Measurements from ENCODE around the gene RPTOR. TPM values are rescaled to one million over a fixed set of nuclear protein-coding genes. Genes with fewer than 3 reads are reported as not detected.
"Not testable (repeated sequence)": the region's sequence is repeated elsewhere in the genome, so short reads cannot be mapped to it uniquely, and the experiment has no call there.

Gene RPTOR
- total RNA-seq, 2 experiments from 2014 or later, result 43.6 to 47.2 TPM

- DNase-seq, result no peak
- Mint-ChIP-seq H3K4me1 (peaks cover 38% of the 10 kb centered on the region), H3K36me3 (peaks cover 35% of the 10 kb centered on the region), H3K27ac (peak overlapping the region; percentile 66), H3K27me3 (no peaks in the 10 kb centered on the region), H3K9me3 (peaks cover 7% of the 10 kb centered on the region), H3K4me3 (no peak overlapping the region)
Observed at GRCh38 chr17:80750263-80750662, 205.6 kb downstream of the RPTOR start.

- Mint-ChIP-seq H3K9me3 (peaks cover 7% of the 10 kb centered on the region), H3K27me3 (no peaks in the 10 kb centered on the region), H3K4me3 (no peak overlapping the region), H3K4me1 (peaks cover 34% of the 10 kb centered on the region), H3K27ac (peak overlapping the region; percentile 84), H3K36me3 (peaks cover 39% of the 10 kb centered on the region)
- no peak for DNase-seq
Observed at GRCh38 chr17:80751070-80751945, 206.7 kb downstream of the RPTOR start.

GRCh38 chr17:80751946-80752581 is 207.4 kb downstream of the RPTOR start:
- peaks cover 32% of the 10 kb centered on the region for H3K4me1 Mint-ChIP-seq

DNA sequence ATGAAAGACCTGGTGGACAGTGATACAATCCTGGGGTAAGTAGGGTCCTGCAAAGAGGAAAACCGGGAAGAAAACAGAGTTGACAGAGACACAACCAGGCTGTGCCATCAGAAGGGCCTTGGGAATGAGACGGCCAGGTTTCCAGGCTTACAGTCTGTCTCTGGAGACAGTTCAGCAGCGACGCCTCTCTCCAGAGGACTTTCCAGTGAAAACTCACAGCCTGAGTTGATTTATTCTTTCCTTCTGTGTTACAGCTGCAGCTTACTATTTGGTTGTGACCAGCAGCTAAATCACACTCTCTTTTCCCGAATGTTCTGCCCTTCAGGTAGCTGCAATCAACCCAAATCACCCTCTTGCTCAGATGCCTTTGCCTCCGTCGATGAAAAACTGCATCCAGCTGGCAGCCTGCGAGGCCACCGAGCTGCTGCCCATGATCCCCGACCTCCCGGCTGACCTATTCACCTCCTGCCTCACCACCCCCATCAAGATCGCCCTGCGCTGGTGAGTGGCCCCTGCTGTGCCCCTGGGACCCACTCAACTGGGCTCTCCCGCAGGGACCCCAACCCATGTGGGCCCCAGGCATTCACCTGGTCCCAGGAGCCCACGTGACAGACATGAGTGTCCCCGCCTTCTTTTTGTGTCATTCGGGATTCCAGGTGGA is 209.2 kb downstream of the RPTOR start:
- Mint-ChIP-seq H3K4me1 (peaks cover 44% of the 10 kb centered on the region), H3K9me3 (no peaks in the 10 kb centered on the region), H3K4me3 (no peak overlapping the region), H3K27me3 (no peaks in the 10 kb centered on the region), H3K36me3 (peaks cover 49% of the 10 kb centered on the region), H3K27ac (peak overlapping the region; percentile 40)
- DNase-seq, result no peak

More at GRCh38 chr17:80751946-80752581, 207.4 kb downstream of the RPTOR start:
- Mint-ChIP-seq H3K36me3 (peaks cover 41% of the 10 kb centered on the region), H3K9me3 (peaks cover 7% of the 10 kb centered on the region), H3K27ac (peak overlapping the region; percentile 84), H3K27me3 (no peaks in the 10 kb centered on the region), H3K4me3 (peak overlapping the region; percentile 59)
- no peak for DNase-seq

DNA sequence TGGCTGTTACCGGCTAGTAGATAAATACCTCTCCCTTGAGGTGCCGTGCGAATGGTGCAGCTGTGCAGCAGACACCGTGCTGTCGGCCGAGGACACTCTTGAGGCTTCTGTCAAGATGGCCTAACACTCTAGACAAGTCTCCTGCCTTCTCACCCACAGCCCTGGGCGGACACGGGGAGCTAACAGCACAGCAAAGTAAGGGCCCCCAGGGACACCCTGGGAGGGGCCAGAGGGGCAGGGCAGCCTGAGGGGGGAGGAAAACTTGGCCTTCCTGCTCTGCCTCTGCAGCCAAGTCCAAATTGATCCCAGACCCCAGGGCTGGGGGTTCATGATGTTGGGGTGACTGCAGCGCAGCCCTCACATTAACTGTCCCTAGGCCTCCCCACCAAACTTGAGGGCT is 210.2 kb downstream of the RPTOR start:
- peaks cover 1% of the 10 kb centered on the region for H3K9me3 Mint-ChIP-seq
- no peak overlapping the region for H3K4me3 Mint-ChIP-seq
- no peaks in the 10 kb centered on the region for H3K27me3 Mint-ChIP-seq
- DNase-seq, result no peak
- peak overlapping the region; percentile 30 for H3K27ac Mint-ChIP-seq
- peaks cover 57% of the 10 kb centered on the region for H3K36me3 Mint-ChIP-seq
- H3K4me1 Mint-ChIP-seq, result peaks cover 53% of the 10 kb centered on the region

DNA sequence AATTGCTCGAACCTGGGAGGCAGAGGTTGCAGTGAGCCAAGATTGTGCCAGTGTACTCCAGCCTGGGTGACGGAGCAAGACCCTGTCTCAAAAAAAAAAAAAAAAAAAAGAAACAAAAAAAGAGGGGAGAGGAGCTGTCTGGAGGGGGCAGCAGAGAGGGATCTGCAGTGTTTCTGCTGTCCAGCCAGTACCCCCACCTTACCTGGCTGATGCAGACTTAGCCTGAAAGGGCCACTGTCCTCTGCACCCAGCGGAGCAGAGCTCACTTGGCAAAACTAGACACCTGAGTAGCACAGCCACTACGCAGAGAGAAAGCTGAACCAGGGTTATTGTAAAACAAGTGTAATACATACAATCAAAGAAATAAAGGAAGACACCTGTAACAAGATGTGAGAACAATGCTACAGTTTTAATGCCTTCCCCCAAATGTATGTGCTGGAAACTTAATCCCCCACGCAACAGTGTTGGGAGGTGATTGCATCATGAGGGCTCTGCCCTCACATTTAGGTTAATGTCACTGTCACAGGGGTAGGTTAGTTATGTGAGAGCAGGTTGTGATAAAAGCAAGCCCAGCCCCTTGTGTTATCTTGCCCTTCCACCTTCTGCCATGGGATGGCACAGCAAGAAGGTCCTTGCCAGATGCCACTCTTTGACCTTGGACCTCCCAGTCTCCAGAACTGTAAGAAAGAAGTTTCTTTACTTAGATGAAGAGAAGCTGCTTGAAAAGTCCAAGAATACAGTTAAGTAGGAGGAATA is 211.2 kb downstream of the RPTOR start:
- Mint-ChIP-seq H3K9me3 (peaks cover 1% of the 10 kb centered on the region), H3K27ac (peak overlapping the region; percentile 75), H3K4me1 (peaks cover 56% of the 10 kb centered on the region), H3K27me3 (no peaks in the 10 kb centered on the region), H3K36me3 (peaks cover 62% of the 10 kb centered on the region), H3K4me3 (no peak overlapping the region)
- DNase-seq, result no peak

DNA sequence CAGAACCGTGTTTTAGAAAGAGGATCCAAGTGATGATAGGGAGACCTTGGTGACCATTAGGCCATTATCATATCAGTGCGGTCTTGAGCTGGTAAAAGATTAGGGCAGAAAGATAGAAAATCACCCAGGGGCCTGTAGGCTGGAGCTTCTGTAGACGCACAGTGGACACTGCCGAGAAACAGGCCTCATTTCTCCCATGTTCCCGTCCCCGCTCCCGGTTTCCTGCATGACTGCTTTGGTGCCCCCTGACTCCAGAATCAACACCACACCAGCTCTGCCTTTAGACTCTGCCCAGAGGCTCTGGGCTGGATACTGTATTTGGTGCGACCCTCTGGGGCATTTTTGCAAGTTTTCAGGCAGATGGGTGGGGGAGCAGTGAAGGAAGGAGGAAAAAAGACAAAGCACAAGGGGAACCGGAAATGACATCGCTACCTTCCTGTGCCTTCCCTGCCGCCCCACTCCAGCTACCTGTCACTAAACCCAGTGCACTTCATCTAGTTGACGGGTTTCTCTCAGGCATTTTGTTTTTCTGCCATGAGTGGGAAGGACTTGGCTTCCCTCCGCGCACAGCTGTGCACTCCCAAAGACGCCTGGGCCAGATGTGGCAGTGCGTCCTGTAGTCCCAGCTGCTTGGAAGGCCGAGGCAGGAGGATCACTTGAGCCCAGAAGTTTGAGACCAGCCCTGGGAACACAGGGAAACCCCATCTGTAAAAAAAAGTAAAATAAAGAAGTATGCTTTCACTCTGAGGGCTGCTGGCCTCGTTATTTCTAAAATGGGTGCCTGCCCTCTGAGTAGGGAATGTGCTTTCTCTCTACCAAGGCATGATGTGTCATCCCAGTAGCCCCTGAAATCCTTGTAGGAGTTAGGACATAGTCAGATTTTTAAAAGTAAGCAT is 214.1 kb downstream of the RPTOR start:
- no peak for DNase-seq
- Mint-ChIP-seq H3K4me1 (peaks cover 56% of the 10 kb centered on the region), H3K27ac (peak overlapping the region; percentile 92), H3K9me3 (peaks cover 1% of the 10 kb centered on the region), H3K27me3 (no peaks in the 10 kb centered on the region), H3K4me3 (peak overlapping the region; percentile 35), H3K36me3 (peaks cover 64% of the 10 kb centered on the region)

- H3K9me3 Mint-ChIP-seq, result peaks cover 1% of the 10 kb centered on the region
- peaks cover 54% of the 10 kb centered on the region for H3K4me1 Mint-ChIP-seq
- no peak overlapping the region for H3K4me3 Mint-ChIP-seq
- peaks cover 58% of the 10 kb centered on the region for H3K36me3 Mint-ChIP-seq
- peak; percentile 51 for DNase-seq
- H3K27me3 Mint-ChIP-seq, result no peaks in the 10 kb centered on the region
- peak overlapping the region; percentile 92 for H3K27ac Mint-ChIP-seq
Observed at GRCh38 chr17:80759377-80759673, 214.7 kb downstream of the RPTOR start.

- Mint-ChIP-seq H3K27me3 (no peaks in the 10 kb centered on the region), H3K27ac (peak overlapping the region; percentile 99), H3K4me3 (no peak overlapping the region), H3K4me1 (peaks cover 63% of the 10 kb centered on the region), H3K36me3 (peaks cover 61% of the 10 kb centered on the region), H3K9me3 (peaks cover 1% of the 10 kb centered on the region)
- no peak for DNase-seq
Observed at GRCh38 chr17:80760511-80760911, 215.9 kb downstream of the RPTOR start.

- Mint-ChIP-seq H3K27me3 (no peaks in the 10 kb centered on the region), H3K4me3 (peak overlapping the region; percentile 66), H3K4me1 (peaks cover 69% of the 10 kb centered on the region), H3K27ac (peak overlapping the region; percentile 99), H3K36me3 (peaks cover 60% of the 10 kb centered on the region), H3K9me3 (peaks cover 1% of the 10 kb centered on the region)
- peak; percentile 85 for DNase-seq
Observed at GRCh38 chr17:80761110-80761871, 216.7 kb downstream of the RPTOR start.

DNA sequence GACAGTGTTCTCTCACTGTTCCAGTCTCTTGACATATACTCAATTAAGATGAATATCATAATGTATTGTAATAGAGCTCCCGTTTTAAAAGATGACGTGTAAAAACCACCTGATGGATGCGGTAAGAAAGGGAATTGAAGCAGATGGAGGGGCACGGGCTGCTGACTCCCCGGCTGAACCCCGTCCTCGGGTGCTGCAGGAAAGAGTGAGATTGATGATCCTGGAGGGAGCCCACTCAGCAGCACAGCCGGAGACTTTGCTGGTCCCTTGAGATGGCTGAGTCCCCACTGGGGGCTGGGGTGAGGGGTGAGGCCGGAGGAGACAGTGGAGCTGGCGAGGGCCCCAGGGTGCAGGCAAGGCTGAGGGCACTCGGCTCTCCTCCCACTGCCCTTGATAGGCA is 217.4 kb downstream of the RPTOR start:
- Mint-ChIP-seq H3K27me3 (no peaks in the 10 kb centered on the region), H3K4me3 (peak overlapping the region; percentile 66), H3K27ac (peak overlapping the region; percentile 99), H3K9me3 (peaks cover 1% of the 10 kb centered on the region), H3K36me3 (peaks cover 58% of the 10 kb centered on the region), H3K4me1 (peaks cover 70% of the 10 kb centered on the region)
- DNase-seq, result no peak

- peak overlapping the region; percentile 64 for H3K4me3 Mint-ChIP-seq
- H3K4me1 Mint-ChIP-seq, result peaks cover 62% of the 10 kb centered on the region
- no peaks in the 10 kb centered on the region for H3K27me3 Mint-ChIP-seq
- peaks cover 45% of the 10 kb centered on the region for H3K36me3 Mint-ChIP-seq
- H3K27ac Mint-ChIP-seq, result peak overlapping the region; percentile 99
- DNase-seq, result no peak
- H3K9me3 Mint-ChIP-seq, result peaks cover 1% of the 10 kb centered on the region
Observed at GRCh38 chr17:80763293-80763867, 218.7 kb downstream of the RPTOR start.

GRCh38 chr17:80764627-80765145 is 220.0 kb downstream of the RPTOR start:
- H3K4me1 Mint-ChIP-seq, result peaks cover 50% of the 10 kb centered on the region
- not testable (repeated sequence) for H3K9me3 Mint-ChIP-seq, H3K27me3 Mint-ChIP-seq, DNase-seq, H3K4me3 Mint-ChIP-seq
- H3K27ac Mint-ChIP-seq, result peak overlapping the region; percentile 81
- peaks cover 38% of the 10 kb centered on the region for H3K36me3 Mint-ChIP-seq

Measured in activated naive CD8-positive, alpha-beta T cell treated with anti-CD3 and anti-CD28 coated beads for 36 hours (primary cell).